GM18858 (cell line): ENCODE measurements around the gene THBS2.
"Not testable (repeated sequence)": the region's sequence is repeated elsewhere in the genome, so short reads cannot be mapped to it uniquely, and the experiment has no call there.

Experiments used
- ATAC-seq: cut with Tn5 transposase; IDR thresholded peaks from one replicate; pipeline ENCODE4 v1.9.1; 2021; ENCODE audit not compliant: unreplicated experiment

THBS2 gene

GRCh38 chr6:169212897-169213813, 40.5 kb downstream of the THBS2 start:
- peak; percentile 98 for ATAC-seq

- ATAC-seq, result no peak
Observed at GRCh38 chr6:169212436-169212835, 41.2 kb downstream of the THBS2 start.

- ATAC-seq, result no peak
Observed at GRCh38 chr6:169211881-169212280, 41.8 kb downstream of the THBS2 start.

GRCh38 chr6:169210611-169211010, 43.0 kb downstream of the THBS2 start:
- ATAC-seq, result no peak

- no peak for ATAC-seq
Observed at GRCh38 chr6:169208011-169208410, 45.6 kb downstream of the THBS2 start.

GRCh38 chr6:169207482-169207881, 46.2 kb downstream of the THBS2 start:
- no peak for ATAC-seq

- no peak for ATAC-seq
Observed at GRCh38 chr6:169205176-169206160, 48.2 kb downstream of the THBS2 start.

- ATAC-seq, result no peak
Observed at GRCh38 chr6:169204167-169204566, 49.5 kb downstream of the THBS2 start.

- no peak for ATAC-seq
Observed at GRCh38 chr6:169201985-169202384, 51.7 kb downstream of the THBS2 start.

GRCh38 chr6:169200893-169201514, 52.6 kb downstream of the THBS2 start:
- ATAC-seq, result no peak

- ATAC-seq, result no peak
Observed at GRCh38 chr6:169199625-169200335, 53.9 kb downstream of the THBS2 start.

GRCh38 chr6:169198885-169199284, 54.8 kb downstream of the THBS2 start:
- no peak for ATAC-seq

- ATAC-seq, result not testable (repeated sequence)
Observed at GRCh38 chr6:169197929-169198328, 55.7 kb downstream of the THBS2 start.

- not testable (repeated sequence) for ATAC-seq
Observed at GRCh38 chr6:169196279-169196678, 57.4 kb downstream of the THBS2 start.

GRCh38 chr6:169194737-169195136, 58.9 kb downstream of the THBS2 start:
- no peak for ATAC-seq

- no peak for ATAC-seq
Observed at GRCh38 chr6:169190970-169191369, 62.7 kb downstream of the THBS2 start.

- ATAC-seq, result no peak
Observed at GRCh38 chr6:169190144-169190584, 63.5 kb downstream of the THBS2 start.

GRCh38 chr6:169189686-169190085, 64.0 kb downstream of the THBS2 start:
- no peak for ATAC-seq

- ATAC-seq, result no peak
Observed at GRCh38 chr6:169189182-169189581, 64.5 kb downstream of the THBS2 start.

GRCh38 chr6:169188475-169188874, 65.2 kb downstream of the THBS2 start:
- ATAC-seq, result no peak
